K562 (cell line): ENCODE measurements around the gene TMEM167A. TPM values are rescaled to one million over a fixed set of nuclear protein-coding genes. Genes with fewer than 3 reads are reported as not detected.

Experiments
- ARID4B ChIP-seq: sonication (generic); formaldehyde crosslinking; IDR thresholded peaks from 2 replicates; pipeline ENCODE4 v1.8.0; 2022; ENCODE audit warnings: mild to moderate bottlenecking, missing genetic modification reagents
- CHD7 ChIP-seq: fragments of 200-600 bp; sonication (generic); IDR thresholded peaks from one replicate; pipeline ENCODE4 v1.6.1; 2012; ENCODE audit warnings: mild to moderate bottlenecking, low read depth, low read length, inconsistent platforms
- DDX20 ChIP-seq: fragments of 450-650 bp; IDR thresholded peaks from 2 replicates; pipeline ENCODE4 v1.6.1; 2016; ENCODE audit warnings: missing genetic modification characterization, low read depth, mild to moderate bottlenecking, missing compliant biosample characterization, moderate library complexity
- HMG20B ChIP-seq: fragments of 250-450 bp; sonication (Bioruptor Pico); IDR thresholded peaks from 2 replicates; pipeline ENCODE4 v1.5.0; 2021; ENCODE audit warnings: mild to moderate bottlenecking
- KAT7 ChIP-seq: sonication (generic); formaldehyde crosslinking; IDR thresholded peaks from 2 replicates; pipeline ENCODE4 v1.8.0; 2022; ENCODE audit warnings: missing genetic modification reagents, mild to moderate bottlenecking, borderline replicate concordance
- RBM39 ChIP-seq: fragments of 200-400 bp; formaldehyde crosslinking; optimal IDR thresholded peaks from 2 replicates; pipeline ENCODE3; 2018; ENCODE audit warnings: low read depth, low read length
- SMARCE1 ChIP-seq: fragments of 450-650 bp; IDR thresholded peaks from 2 replicates; pipeline ENCODE4 v1.7.1; 2016; ENCODE audit warnings: mild to moderate bottlenecking
- ZC3H11A ChIP-seq: IDR thresholded peaks from 2 replicates; pipeline ENCODE4 v1.6.1; 2012; ENCODE audit warnings: low read depth, low read length, improper control_type of control experiment
- ZKSCAN3 ChIP-seq: fragments of 250-450 bp; sonication (Bioruptor Pico); IDR thresholded peaks from 2 replicates; pipeline ENCODE4 v1.4.0; 2020
- ZNF146 ChIP-seq: IDR thresholded peaks from one replicate; pipeline ENCODE4 v1.6.1; 2018; ENCODE audit warnings: missing compliant biosample characterization; ENCODE audit not compliant: unreplicated experiment
- ZNF217 ChIP-seq: sonication (generic); formaldehyde crosslinking; IDR thresholded peaks from 2 replicates; pipeline ENCODE4 v1.8.0; 2022; ENCODE audit warnings: mild to moderate bottlenecking, missing genetic modification reagents
- ZNF551 ChIP-seq: fragments of 250-450 bp; sonication (Bioruptor Pico); IDR thresholded peaks from 2 replicates; pipeline ENCODE4 v1.5.0; 2021; ENCODE audit warnings: mild to moderate bottlenecking, moderate library complexity
- polyA plus RNA-seq, 8 experiments: library from polyadenylated mRNA; depleted of rRNA in 4 of 8; stranded (reverse) in 5 of 8; unstranded in 3 of 8; fragments of >200 nt; fragmentation: Nextera tagmentation in 2 of 8; fragmentation: Illumina TruSeq in 1 of 8; extraction: Ambion mirVana in 2 of 8; extraction: Trizol in 1 of 8; gene quantifications; 2 replicates each; pipeline versions ENCODE4 v1.2.1 to v1.2.3, GENCODE V29; 2011 to 2014; ENCODE audit warnings: inconsistent platforms in 1 of 8, missing spikeins in 1 of 8
- total RNA-seq, 7 experiments: library from RNA; depleted of rRNA in 6 of 7; stranded (reverse); fragments of >200 nt in 6 of 7; fragmentation: Illumina TruSeq in 2 of 7; extraction: Trizol in 2 of 7; gene quantifications; 2 replicates each; pipeline versions ENCODE4 v1.2.1 to v1.2.3, GENCODE V29; 2011 to 2021; ENCODE audit warnings: low replicate concordance in 1 of 7

The TMEM167A gene
- total and polyA plus RNA-seq, 9 of the 15 experiments (the other 6 are each of a cell fraction or from before 2014, with no cell fraction given): 35.3 to 458 (median 110) TPM

- TF ChIP-seq CHD7: no peak
- TF ChIP-seq SMARCE1: no peak
- 0 out of 2 replicates have a peak, but pooled peaks have one; percentile 17 for TF ChIP-seq KAT7 (CRISPR knock-in tag)
- TF ChIP-seq ZNF551: no peak
- no peak for TF ChIP-seq ZC3H11A
- TF ChIP-seq ZNF146 (CRISPR knock-in tag): no peak
- no peak for TF ChIP-seq HMG20B (CRISPR knock-in tag)
- TF ChIP-seq ZNF217 (CRISPR knock-in tag): no peak
- no peak for TF ChIP-seq ZKSCAN3 (CRISPR knock-in tag)
- TF ChIP-seq DDX20: no peak
- TF ChIP-seq RBM39: no peak
- TF ChIP-seq ARID4B: no peak; the same call in 1 of the 2 replicates
Measured at GRCh38 chr5:83076742-83077661, at the start of gene TMEM167A, which contains the start of gene XRCC4 (continued).
